Ovary (tissue), 3 donors: ENCODE measurements around the gene CCNG1.

Experiments used
- CTCF ChIP-seq, 3 donors: fragments of 450-650 bp in 2 of 3; fragments of 200-600 bp in 1 of 3; IDR thresholded peaks; one replicate each; pipeline versions ENCODE4 v1.5.1 to v1.8.0; 2016 to 2022; ENCODE audit warnings: antibody characterized with exemption in 3 of 3, mild to moderate bottlenecking in 1 of 3
- EP300 ChIP-seq: sonication (generic); formaldehyde crosslinking; IDR thresholded peaks from one replicate; pipeline ENCODE4 v1.6.1; 2017; ENCODE audit warnings: antibody characterized with exemption
- donor health status: DM: no; HTN: no; CAD: no.

GRCh38 chr5:163439092-163439425 is 1.7 kb downstream of the CCNG1 start:
- TF ChIP-seq CTCF (IDR thresholded peaks at IDR 0.05) = no peak
- TF ChIP-seq EP300 = no peak
